ENCODE data around the gene ACTBL2.

ACTBL2 gene

GRCh38 chr5:57503433-57503832 lies 20.8 kb upstream of the ACTBL2 start:
- Histone ChIP-seq H3K4me1 (ENCODE audit: control insufficient read depth, insufficient read depth, low read length) (0 out of 2 replicates have a peak, but pooled peaks cover 5% of the 10 kb centered on the region), H3K9me3 (ENCODE audit: control insufficient read depth, insufficient read depth, low read depth, low read length) (no peaks in the 10 kb centered on the region), H3K27ac (ENCODE audit: extremely low read depth, low read depth, low read length) (no peak overlapping the region), H3K36me3 (ENCODE audit: control insufficient read depth in 2 of 2, insufficient read depth in 1 of 2, low read length in 2 of 2) (no peaks in the 10 kb centered on the region), H3K4me3 (ENCODE audit: low read depth, low read length) (no peak overlapping the region)
- CTCF ChIA-PET = interaction anchor here (0.5 to 7.2 kb wide), 2 partner anchors 62 to 275 kb away, joined by 5 to 62 read pairs; no protein-coding TSS in a partner anchor
- no peak for TF ChIP-seq ZNF10 (tag by site-specific recombination; IDR thresholded peaks at IDR 0.05)
- TF ChIP-seq, protein P1, sequence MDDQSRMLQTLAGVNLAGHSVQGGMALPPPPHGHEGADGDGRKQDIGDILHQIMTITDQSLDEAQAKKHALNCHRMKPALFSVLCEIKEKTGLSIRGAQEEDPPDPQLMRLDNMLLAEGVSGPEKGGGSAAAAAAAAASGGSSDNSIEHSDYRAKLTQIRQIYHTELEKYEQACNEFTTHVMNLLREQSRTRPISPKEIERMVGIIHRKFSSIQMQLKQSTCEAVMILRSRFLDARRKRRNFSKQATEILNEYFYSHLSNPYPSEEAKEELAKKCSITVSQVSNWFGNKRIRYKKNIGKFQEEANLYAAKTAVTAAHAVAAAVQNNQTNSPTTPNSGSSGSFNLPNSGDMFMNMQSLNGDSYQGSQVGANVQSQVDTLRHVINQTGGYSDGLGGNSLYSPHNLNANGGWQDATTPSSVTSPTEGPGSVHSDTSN (CRISPR knock-in tag; IDR thresholded peaks at IDR 0.05) = no peak
- TF ChIP-seq HOXC10 (CRISPR knock-in tag; IDR thresholded peaks at IDR 0.05) = no peak
- no peak for TF ChIP-seq ZNF302 (tag by site-specific recombination; IDR thresholded peaks at IDR 0.05; ENCODE audit: low read depth)
- TF ChIP-seq ZNF366 (tag by site-specific recombination; conservative IDR thresholded peaks at IDR 0.05) = no peak
- no peak for TF ChIP-seq ZFP3 (tag by site-specific recombination; IDR thresholded peaks at IDR 0.05; ENCODE audit: low read depth)
- TF ChIP-seq IKZF3 (tag by site-specific recombination; IDR thresholded peaks at IDR 0.05) = no peak
- TF ChIP-seq ZNF121 (tag by site-specific recombination; IDR thresholded peaks at IDR 0.05) = no peak
- TF ChIP-seq ZNF776 (tag by site-specific recombination; IDR thresholded peaks at IDR 0.05; ENCODE audit: borderline replicate concordance) = no peak
- no peak for TF ChIP-seq ZBTB21 (tag by site-specific recombination; IDR thresholded peaks at IDR 0.05)
- TF ChIP-seq, protein P2, sequence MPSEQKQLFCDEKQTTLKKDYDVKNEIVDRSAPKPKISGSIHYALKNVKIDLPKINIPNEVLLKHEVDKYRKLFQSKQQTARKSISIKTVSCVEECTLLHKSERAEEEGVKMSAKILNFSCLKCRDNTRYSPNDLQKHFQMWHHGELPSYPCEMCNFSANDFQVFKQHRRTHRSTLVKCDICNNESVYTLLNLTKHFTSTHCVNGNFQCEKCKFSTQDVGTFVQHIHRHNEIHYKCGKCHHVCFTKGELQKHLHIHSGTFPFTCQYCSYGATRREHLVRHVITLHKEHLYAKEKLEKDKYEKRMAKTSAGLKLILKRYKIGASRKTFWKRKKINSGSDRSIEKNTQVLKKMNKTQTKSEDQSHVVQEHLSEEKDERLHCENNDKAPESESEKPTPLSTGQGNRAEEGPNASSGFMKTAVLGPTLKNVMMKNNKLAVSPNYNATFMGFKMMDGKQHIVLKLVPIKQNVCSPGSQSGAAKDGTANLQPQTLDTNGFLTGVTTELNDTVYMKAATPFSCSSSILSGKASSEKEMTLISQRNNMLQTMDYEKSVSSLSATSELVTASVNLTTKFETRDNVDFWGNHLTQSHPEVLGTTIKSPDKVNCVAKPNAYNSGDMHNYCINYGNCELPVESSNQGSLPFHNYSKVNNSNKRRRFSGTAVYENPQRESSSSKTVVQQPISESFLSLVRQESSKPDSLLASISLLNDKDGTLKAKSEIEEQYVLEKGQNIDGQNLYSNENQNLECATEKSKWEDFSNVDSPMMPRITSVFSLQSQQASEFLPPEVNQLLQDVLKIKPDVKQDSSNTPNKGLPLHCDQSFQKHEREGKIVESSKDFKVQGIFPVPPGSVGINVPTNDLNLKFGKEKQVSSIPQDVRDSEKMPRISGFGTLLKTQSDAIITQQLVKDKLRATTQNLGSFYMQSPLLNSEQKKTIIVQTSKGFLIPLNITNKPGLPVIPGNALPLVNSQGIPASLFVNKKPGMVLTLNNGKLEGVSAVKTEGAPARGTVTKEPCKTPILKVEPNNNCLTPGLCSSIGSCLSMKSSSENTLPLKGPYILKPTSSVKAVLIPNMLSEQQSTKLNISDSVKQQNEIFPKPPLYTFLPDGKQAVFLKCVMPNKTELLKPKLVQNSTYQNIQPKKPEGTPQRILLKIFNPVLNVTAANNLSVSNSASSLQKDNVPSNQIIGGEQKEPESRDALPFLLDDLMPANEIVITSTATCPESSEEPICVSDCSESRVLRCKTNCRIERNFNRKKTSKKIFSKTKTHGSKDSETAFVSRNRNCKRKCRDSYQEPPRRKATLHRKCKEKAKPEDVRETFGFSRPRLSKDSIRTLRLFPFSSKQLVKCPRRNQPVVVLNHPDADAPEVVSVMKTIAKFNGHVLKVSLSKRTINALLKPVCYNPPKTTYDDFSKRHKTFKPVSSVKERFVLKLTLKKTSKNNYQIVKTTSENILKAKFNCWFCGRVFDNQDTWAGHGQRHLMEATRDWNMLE (tag by site-specific recombination; conservative IDR thresholded peaks at IDR 0.05; ENCODE audit: low read depth) = no peak
- no peak for TF ChIP-seq ZNF785 (tag by site-specific recombination; IDR thresholded peaks at IDR 0.05)
- TF ChIP-seq INSM2 (tag by site-specific recombination; IDR thresholded peaks at IDR 0.05) = no peak
- no peak for TF ChIP-seq ZNF670 (tag by site-specific recombination; IDR thresholded peaks at IDR 0.05; ENCODE audit: low read depth)
- TF ChIP-seq ZNF449 (tag by site-specific recombination; IDR thresholded peaks at IDR 0.05) = no peak
- TF ChIP-seq ZNF140 (tag by site-specific recombination; IDR thresholded peaks at IDR 0.05) = no peak
- TF ChIP-seq, protein P3, sequence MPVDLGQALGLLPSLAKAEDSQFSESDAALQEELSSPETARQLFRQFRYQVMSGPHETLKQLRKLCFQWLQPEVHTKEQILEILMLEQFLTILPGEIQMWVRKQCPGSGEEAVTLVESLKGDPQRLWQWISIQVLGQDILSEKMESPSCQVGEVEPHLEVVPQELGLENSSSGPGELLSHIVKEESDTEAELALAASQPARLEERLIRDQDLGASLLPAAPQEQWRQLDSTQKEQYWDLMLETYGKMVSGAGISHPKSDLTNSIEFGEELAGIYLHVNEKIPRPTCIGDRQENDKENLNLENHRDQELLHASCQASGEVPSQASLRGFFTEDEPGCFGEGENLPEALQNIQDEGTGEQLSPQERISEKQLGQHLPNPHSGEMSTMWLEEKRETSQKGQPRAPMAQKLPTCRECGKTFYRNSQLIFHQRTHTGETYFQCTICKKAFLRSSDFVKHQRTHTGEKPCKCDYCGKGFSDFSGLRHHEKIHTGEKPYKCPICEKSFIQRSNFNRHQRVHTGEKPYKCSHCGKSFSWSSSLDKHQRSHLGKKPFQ (tag by site-specific recombination; IDR thresholded peaks at IDR 0.05) = no peak
- no peak for TF ChIP-seq HIC1 (tag by site-specific recombination; IDR thresholded peaks at IDR 0.05)
- TF ChIP-seq ZNF350 (tag by site-specific recombination; IDR thresholded peaks at IDR 0.05) = no peak
- no peak for TF ChIP-seq ZNF404 (tag by site-specific recombination; IDR thresholded peaks at IDR 0.05)
- POLR2A ChIA-PET = no interaction called here

All from HEK293 (cell line).